Measurements from ENCODE around the gene AAMDC.

AAMDC gene

GRCh38 chr11:77778118-77778517 lies 42.8 kb upstream of the AAMDC start:
- Histone ChIP-seq H3K79me2 (ENCODE audit: control insufficient read depth, low read length) (peaks cover 93% of the 10 kb centered on the region), H3K27me3 (ENCODE audit: control insufficient read depth, low read length) (no peaks in the 10 kb centered on the region), H3K4me2 (ENCODE audit: low read length) (no peak overlapping the region), H3K9me3 (ENCODE audit: control insufficient read depth, insufficient read depth, low read length) (no peaks in the 10 kb centered on the region), H3K4me1 (ENCODE audit: control insufficient read depth, low read length) (peaks cover 4% of the 10 kb centered on the region), H3K9me2 (replicated peaks; ENCODE audit: control insufficient read depth, low read length) (no peaks in the 10 kb centered on the region), H3K4me3 (ENCODE audit: low read length) (no peak overlapping the region), H3K36me3 (ENCODE audit: control insufficient read depth, low read length) (peaks cover 15% of the 10 kb centered on the region), H3K27ac (ENCODE audit: low read depth, low read length) (no peak overlapping the region), H4K20me1 (ENCODE audit: control insufficient read depth, insufficient read depth, low read depth, low read length) (peaks cover 32% of the 10 kb centered on the region), H3F3A (ENCODE audit: control insufficient read depth, insufficient read depth) (peaks cover 5% of the 10 kb centered on the region; the same call in 1 of the 2 replicates)
- TF ChIP-seq EZH2phosphoT487 (IDR thresholded peaks at IDR 0.05; ENCODE audit: borderline replicate concordance, low read length) (no peak), CTCF (IDR thresholded peaks at IDR 0.05; ENCODE audit: low read depth, low read length, poor library complexity, severe bottlenecking) (no peak)

- Histone ChIP-seq H3K27me3 (ENCODE audit: control insufficient read depth, low read length) (no peaks in the 10 kb centered on the region), H3K4me3 (ENCODE audit: low read length) (no peak overlapping the region), H3K9me3 (ENCODE audit: control insufficient read depth, insufficient read depth, low read length) (no peaks in the 10 kb centered on the region), H3K9me2 (replicated peaks; ENCODE audit: control insufficient read depth, low read length) (no peaks in the 10 kb centered on the region), H3K36me3 (ENCODE audit: control insufficient read depth, low read length) (peaks cover 15% of the 10 kb centered on the region), H3K4me1 (ENCODE audit: control insufficient read depth, low read length) (peaks cover 9% of the 10 kb centered on the region), H3K4me2 (ENCODE audit: low read length) (no peak overlapping the region), H3K79me2 (ENCODE audit: control insufficient read depth, low read length) (peaks cover 94% of the 10 kb centered on the region), H4K20me1 (ENCODE audit: control insufficient read depth, insufficient read depth, low read depth, low read length) (peaks cover 35% of the 10 kb centered on the region), H3K27ac (ENCODE audit: low read depth, low read length) (no peak overlapping the region), H3F3A (ENCODE audit: control insufficient read depth, insufficient read depth) (peaks cover 5% of the 10 kb centered on the region; the same call in 1 of the 2 replicates)
- no peak for TF ChIP-seq CTCF (IDR thresholded peaks at IDR 0.05; ENCODE audit: low read depth, low read length, poor library complexity, severe bottlenecking)
- TF ChIP-seq EZH2phosphoT487 (IDR thresholded peaks at IDR 0.05; ENCODE audit: borderline replicate concordance, low read length): no peak
These were observed 42.4 kb upstream of the AAMDC start for GRCh38 chr11:77778549-77778948.

GRCh38 chr11:77779935-77780334 lies 41.0 kb upstream of the AAMDC start:
- TF ChIP-seq CTCF (IDR thresholded peaks at IDR 0.05; ENCODE audit: low read depth, low read length, poor library complexity, severe bottlenecking) (no peak), EZH2phosphoT487 (IDR thresholded peaks at IDR 0.05; ENCODE audit: borderline replicate concordance, low read length) (no peak)

More at GRCh38 chr11:77779935-77780334, 41.0 kb upstream of the AAMDC start:
- no peaks in the 10 kb centered on the region for H3K9me2 ChIP-seq (replicated peaks; ENCODE audit: control insufficient read depth, low read length)
- H3K9me3 ChIP-seq (ENCODE audit: control insufficient read depth, insufficient read depth, low read length): no peaks in the 10 kb centered on the region
- peaks cover 95% of the 10 kb centered on the region for H3K79me2 ChIP-seq (ENCODE audit: control insufficient read depth, low read length)
- peaks cover 20% of the 10 kb centered on the region for H3K4me1 ChIP-seq (ENCODE audit: control insufficient read depth, low read length)
- peaks cover 15% of the 10 kb centered on the region; the same call in 1 of the 2 replicates for H3F3A ChIP-seq (ENCODE audit: control insufficient read depth, insufficient read depth)
- no peak overlapping the region for H3K4me3 ChIP-seq (ENCODE audit: low read length)
- no peak overlapping the region for H3K4me2 ChIP-seq (ENCODE audit: low read length)
- peaks cover 18% of the 10 kb centered on the region for H3K36me3 ChIP-seq (ENCODE audit: control insufficient read depth, low read length)
- no peaks in the 10 kb centered on the region for H3K27me3 ChIP-seq (ENCODE audit: control insufficient read depth, low read length)
- H3K27ac ChIP-seq (ENCODE audit: low read depth, low read length): no peak overlapping the region
- peaks cover 47% of the 10 kb centered on the region for H4K20me1 ChIP-seq (ENCODE audit: control insufficient read depth, insufficient read depth, low read depth, low read length)

Data from DOHH2 (cell line).